ENCODE measurements around the gene H2BK1.

The H2BK1 gene

GRCh38 chr7:151177310-151177709, 33.0 kb downstream of the H2BK1 start:
- no peak for DNase-seq (ENCODE audit: low read depth)

GRCh38 chr7:151176401-151176800, 33.9 kb downstream of the H2BK1 start:
- no peak for DNase-seq (ENCODE audit: low read depth)

- no peak for DNase-seq (ENCODE audit: low read depth)
These were observed 34.4 kb downstream of the H2BK1 start for GRCh38 chr7:151175793-151176311.

- DNase-seq (ENCODE audit: low read depth): no peak
These were observed 35.1 kb downstream of the H2BK1 start for GRCh38 chr7:151175047-151175792.

GRCh38 chr7:151174246-151175046, 35.8 kb downstream of the H2BK1 start:
- DNase-seq (ENCODE audit: low read depth): no peak

- DNase-seq (ENCODE audit: low read depth): no peak
These were observed 36.7 kb downstream of the H2BK1 start for GRCh38 chr7:151173386-151174245.

GRCh38 chr7:151172273-151173141, 37.8 kb downstream of the H2BK1 start:
- peak; percentile 60 for DNase-seq (ENCODE audit: low read depth)

GRCh38 chr7:151168787-151169162, 41.5 kb downstream of the H2BK1 start:
- DNase-seq (ENCODE audit: low read depth): no peak

GRCh38 chr7:151168003-151168786, 42.1 kb downstream of the H2BK1 start:
- DNase-seq (ENCODE audit: low read depth): peak; percentile 26

GRCh38 chr7:151167197-151167961, 42.9 kb downstream of the H2BK1 start, which contains the start of gene GBX1:
TSS of gene GBX1 (minus strand) at chr7:151167694. CDS start at chr7:151167548, 146 bp downstream.
- no peak for DNase-seq (ENCODE audit: low read depth)

- no peak for DNase-seq (ENCODE audit: low read depth)
These were observed 43.6 kb downstream of the H2BK1 start for GRCh38 chr7:151166629-151167196.

GRCh38 chr7:151161757-151162156, 48.5 kb downstream of the H2BK1 start:
- DNase-seq (ENCODE audit: low read depth): no peak

All from stimulated activated CD8-positive, alpha-beta memory T cell treated with anti-CD3 and anti-CD28 coated beads, Interleukin-7, amount 100 ng/mL, for 24 hours (primary cell).